GM23338 (cell line): ENCODE data around the gene ACADVL. TPM values are rescaled to one million over a fixed set of nuclear protein-coding genes. Genes with fewer than 3 reads are reported as not detected.

Source experiments
- ATAC-seq: fragments of 200-7000 bp; cut with Tn5 transposase; 3 replicates; pipeline ENCODE4 v1.9.1; 2020
- DNase-seq: peaks from one replicate; pipeline ENCODE4 v3.0.0-alpha.2; 2015; ENCODE audit warnings: low spot score
- H2AFZ ChIP-seq: fragments of 200-600 bp; sonication (generic); 2 replicates; pipeline ENCODE4 v1.8.0; 2016; ENCODE audit warnings: antibody characterized with exemption, mild to moderate bottlenecking, moderate library complexity
- H3F3A ChIP-seq: fragments of 200-600 bp; sonication (generic); replicated peaks from 2 replicates; pipeline ENCODE4 v1.8.0; 2017; ENCODE audit warnings: antibody characterized with exemption, mixed run types, low read depth
- H3K27ac ChIP-seq: fragments of 200-600 bp; sonication (generic); 2 replicates; pipeline ENCODE4 v1.6.1; 2016; ENCODE audit warnings: low read depth
- H3K27me3 ChIP-seq: fragments of 200-600 bp; sonication (generic); 2 replicates; pipeline ENCODE4 v1.8.0; 2016; ENCODE audit warnings: mild to moderate bottlenecking, mixed run types, moderate library complexity; ENCODE audit not compliant: insufficient read depth
- H3K36me3 ChIP-seq: fragments of 200-600 bp; sonication (generic); 2 replicates; pipeline ENCODE4 v1.8.0; 2016; ENCODE audit warnings: mild to moderate bottlenecking; ENCODE audit not compliant: insufficient read depth
- H3K4me1 ChIP-seq: fragments of 200-600 bp; sonication (generic); 2 replicates; pipeline ENCODE4 v1.8.0; 2016; ENCODE audit warnings: mild to moderate bottlenecking, moderate library complexity; ENCODE audit not compliant: insufficient read depth
- H3K4me2 ChIP-seq: fragments of 200-600 bp; sonication (generic); 2 replicates; pipeline ENCODE4 v1.7.1; 2017; ENCODE audit warnings: mixed run types
- H3K4me3 ChIP-seq: fragments of 200-600 bp; sonication (generic); 2 replicates; pipeline ENCODE4 v1.6.1; 2016; ENCODE audit warnings: mixed run types
- H3K79me2 ChIP-seq: fragments of 200-600 bp; sonication (generic); replicated peaks from 2 replicates; pipeline ENCODE4 v1.8.0; 2017; ENCODE audit warnings: mild to moderate bottlenecking; ENCODE audit not compliant: insufficient read depth
- H3K9me2 ChIP-seq: fragments of 200-600 bp; sonication (generic); 2 replicates; pipeline ENCODE4 v1.8.0; 2017; ENCODE audit not compliant: insufficient read depth
- H4K20me1 ChIP-seq: fragments of 200-600 bp; sonication (generic); replicated peaks from 2 replicates; pipeline ENCODE4 v1.8.0; 2017; ENCODE audit warnings: mild to moderate bottlenecking; ENCODE audit not compliant: insufficient read depth
- H3K27ac Mint-ChIP-seq: 2 replicates; pipeline ENCODE4 v1.8.0; 2020; ENCODE audit warnings: inconsistent platforms, mild to moderate bottlenecking, moderate library complexity, mixed read lengths
- H3K27me3 Mint-ChIP-seq: 3 replicates; pipeline ENCODE4 v1.8.0; 2022; ENCODE audit warnings: low read depth, mild to moderate bottlenecking, moderate library complexity, mixed read lengths, inconsistent platforms; ENCODE audit not compliant: insufficient read depth, poor library complexity
- H3K36me3 Mint-ChIP-seq: 3 replicates; pipeline ENCODE4 v1.8.0; 2021; ENCODE audit warnings: low read depth, mild to moderate bottlenecking, inconsistent platforms, moderate library complexity, mixed read lengths
- H3K4me1 Mint-ChIP-seq: 3 replicates; pipeline ENCODE4 v1.8.0; 2020; ENCODE audit warnings: mild to moderate bottlenecking, inconsistent platforms, mixed read lengths
- H3K4me3 Mint-ChIP-seq: 3 replicates; pipeline ENCODE4 v1.8.0; 2021; ENCODE audit warnings: moderate library complexity, mild to moderate bottlenecking, inconsistent platforms, mixed read lengths
- H3K9me3 Mint-ChIP-seq: 3 replicates; pipeline ENCODE4 v1.8.0; 2020; ENCODE audit warnings: moderate library complexity, mild to moderate bottlenecking, inconsistent platforms, mixed read lengths
- CREB1 ChIP-seq: fragments of 250-450 bp; sonication (Bioruptor Pico); IDR thresholded peaks from 2 replicates; pipeline ENCODE4 v1.5.0; 2020; ENCODE audit warnings: low read depth, mild to moderate bottlenecking, moderate library complexity
- EZH2 ChIP-seq: fragments of 200-600 bp; sonication (generic); IDR thresholded peaks from one replicate; pipeline ENCODE4 v1.8.0; 2017; ENCODE audit warnings: antibody characterized with exemption, mild to moderate bottlenecking, low read depth; ENCODE audit not compliant: unreplicated experiment
- EZH2phosphoT487 ChIP-seq: fragments of 200-600 bp; sonication (generic); IDR thresholded peaks from one replicate; pipeline ENCODE4 v1.8.1; 2018; ENCODE audit warnings: antibody characterized with exemption; ENCODE audit not compliant: unreplicated experiment
- JUNB ChIP-seq: IDR thresholded peaks from one replicate; pipeline ENCODE4 v1.6.1; 2016; ENCODE audit warnings: antibody characterized with exemption; ENCODE audit not compliant: unreplicated experiment
- NANOG ChIP-seq: IDR thresholded peaks from 2 replicates; pipeline ENCODE4 v1.6.1; 2016; ENCODE audit warnings: antibody characterized with exemption, borderline replicate concordance
- STAT1 ChIP-seq: IDR thresholded peaks from one replicate; pipeline ENCODE4 v1.6.1; 2016; ENCODE audit warnings: antibody characterized with exemption; ENCODE audit not compliant: unreplicated experiment
- ZNF331 ChIP-seq: fragments of 250-450 bp; sonication (Bioruptor Pico); IDR thresholded peaks from 2 replicates; pipeline ENCODE4 v1.5.0; 2020; ENCODE audit warnings: low read depth, mild to moderate bottlenecking, moderate library complexity
- polyA plus RNA-seq: library from polyadenylated mRNA; unstranded; fragments of >200 nt; fragmentation: Nextera tagmentation; extraction: Ambion mirVana; gene quantifications from 2 replicates; pipeline ENCODE4 v1.2.1, GENCODE V29; 2016
- total RNA-seq: library from RNA; depleted of rRNA; stranded (reverse); fragments of >200 nt; shearing (Covaris generic); gene quantifications from 2 replicates; pipeline ENCODE4 v1.2.3, GENCODE V29; 2014
- TF ChIP-seq, protein P1 (sequence below), 2 experiments: fragments of 200-600 bp in 1 of 2; sonication (generic) in 1 of 2; conservative IDR thresholded peaks; 2 replicates each; pipeline versions ENCODE4 v1.5.1 to v1.6.1; 2016 to 2017; ENCODE audit warnings: antibody characterized with exemption in 2 of 2, low read depth in 2 of 2, mild to moderate bottlenecking in 2 of 2, moderate library complexity in 1 of 2
- TF ChIP-seq, protein P2 (sequence below): IDR thresholded peaks from 2 replicates; pipeline ENCODE4 v1.6.1; 2016; ENCODE audit warnings: antibody characterized with exemption
- TF ChIP-seq, protein P3 (sequence below): fragments of 250-450 bp; sonication (Bioruptor Pico); IDR thresholded peaks from 2 replicates; pipeline ENCODE4 v1.5.0; 2020; ENCODE audit warnings: mild to moderate bottlenecking, moderate library complexity

The ACADVL gene
- total and polyA plus RNA-seq, 2 experiments from 2014 or later, result 152 to 156 TPM

DNA sequence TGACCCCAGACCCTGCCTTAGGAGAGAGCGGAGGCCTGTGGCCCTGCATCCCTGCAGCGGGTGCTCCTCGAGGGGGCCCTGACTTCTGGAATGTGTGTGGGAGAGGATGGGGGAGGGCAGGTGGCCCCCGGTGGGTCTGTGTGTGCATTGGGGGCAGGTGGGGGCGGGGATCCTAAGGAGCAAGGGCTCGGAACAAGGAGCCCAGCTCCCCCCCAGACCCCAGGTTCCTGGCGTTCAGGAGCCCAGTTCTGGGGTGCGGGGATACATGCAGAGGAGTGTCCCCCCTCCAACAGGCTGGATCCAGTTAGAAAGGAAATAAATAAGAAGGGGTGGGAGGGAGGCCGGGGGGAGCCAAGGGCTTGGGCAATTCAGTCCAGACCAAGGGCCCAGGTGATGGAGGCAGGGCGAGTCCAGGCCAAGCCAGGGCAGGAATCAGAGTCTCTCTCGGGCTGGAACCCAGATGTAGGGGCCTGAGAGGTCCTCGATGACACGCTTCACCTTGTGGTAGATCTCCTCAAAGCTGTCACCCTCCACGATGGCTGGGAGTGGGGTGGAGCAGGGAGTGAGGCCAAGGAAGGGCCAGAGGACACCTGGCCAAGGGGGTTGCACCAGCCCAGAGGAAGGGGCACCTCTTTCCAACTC, 29.3 kb upstream of the ACADVL start:
- no peaks in the 10 kb centered on the region; the same call in 1 of the 2 replicates for H3K36me3 ChIP-seq
- Mint-ChIP-seq H3K27ac (no peak overlapping the region), H3K36me3 (peaks cover 45% of the 10 kb centered on the region)

DNA sequence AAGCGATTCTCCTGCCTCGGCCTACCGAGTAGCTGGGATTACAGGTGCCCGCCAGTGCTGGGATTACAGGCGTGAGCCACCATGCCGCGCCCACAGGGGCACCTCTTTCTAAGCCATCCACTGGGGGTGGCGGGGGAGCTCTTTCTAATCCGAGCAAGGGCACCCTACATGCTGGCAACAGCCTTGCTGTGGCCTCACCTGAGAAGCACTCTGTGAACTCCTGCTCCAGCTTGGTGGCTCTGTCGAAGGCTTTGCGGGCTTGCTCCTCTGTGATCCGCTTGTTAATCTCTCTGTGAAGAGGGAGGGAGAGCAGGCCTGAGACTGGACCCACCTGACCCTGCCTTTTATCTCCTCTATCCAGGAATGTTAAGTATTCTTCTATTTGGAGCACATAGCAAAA, 28.7 kb upstream of the ACADVL start:
- no peak overlapping the region for H3K4me3 ChIP-seq
- H3K4me1 Mint-ChIP-seq, result peaks cover 2% of the 10 kb centered on the region; the same call in 2 of the 3 replicates
- no peak overlapping the region for H2AFZ ChIP-seq
- DNase-seq, result no peak
- no peak overlapping the region for H3K4me2 ChIP-seq
- no peaks in the 10 kb centered on the region for H3K9me3 Mint-ChIP-seq
- 0 out of 2 replicates have a peak, but pooled peaks cover 5% of the 10 kb centered on the region for H3F3A ChIP-seq
- H3K9me2 ChIP-seq, result no peaks in the 10 kb centered on the region
- H4K20me1 ChIP-seq, result peaks cover 7% of the 10 kb centered on the region
- no peaks in the 10 kb centered on the region for H3K27me3 ChIP-seq
- no peak overlapping the region for H3K27ac Mint-ChIP-seq
- peaks cover 52% of the 10 kb centered on the region for H3K36me3 Mint-ChIP-seq
- H3K4me1 ChIP-seq, result no peaks in the 10 kb centered on the region; the same call in 1 of the 2 replicates
- H3K4me3 Mint-ChIP-seq, result no peak overlapping the region; the same call in 2 of the 3 replicates
- H3K79me2 ChIP-seq, result no peaks in the 10 kb centered on the region
- no peak overlapping the region for H3K27ac ChIP-seq
- peaks cover 11% of the 10 kb centered on the region for H3K27me3 Mint-ChIP-seq
- ATAC-seq, result no peak
- no peaks in the 10 kb centered on the region; the same call in 1 of the 2 replicates for H3K36me3 ChIP-seq
- TF ChIP-seq, protein P1, sequence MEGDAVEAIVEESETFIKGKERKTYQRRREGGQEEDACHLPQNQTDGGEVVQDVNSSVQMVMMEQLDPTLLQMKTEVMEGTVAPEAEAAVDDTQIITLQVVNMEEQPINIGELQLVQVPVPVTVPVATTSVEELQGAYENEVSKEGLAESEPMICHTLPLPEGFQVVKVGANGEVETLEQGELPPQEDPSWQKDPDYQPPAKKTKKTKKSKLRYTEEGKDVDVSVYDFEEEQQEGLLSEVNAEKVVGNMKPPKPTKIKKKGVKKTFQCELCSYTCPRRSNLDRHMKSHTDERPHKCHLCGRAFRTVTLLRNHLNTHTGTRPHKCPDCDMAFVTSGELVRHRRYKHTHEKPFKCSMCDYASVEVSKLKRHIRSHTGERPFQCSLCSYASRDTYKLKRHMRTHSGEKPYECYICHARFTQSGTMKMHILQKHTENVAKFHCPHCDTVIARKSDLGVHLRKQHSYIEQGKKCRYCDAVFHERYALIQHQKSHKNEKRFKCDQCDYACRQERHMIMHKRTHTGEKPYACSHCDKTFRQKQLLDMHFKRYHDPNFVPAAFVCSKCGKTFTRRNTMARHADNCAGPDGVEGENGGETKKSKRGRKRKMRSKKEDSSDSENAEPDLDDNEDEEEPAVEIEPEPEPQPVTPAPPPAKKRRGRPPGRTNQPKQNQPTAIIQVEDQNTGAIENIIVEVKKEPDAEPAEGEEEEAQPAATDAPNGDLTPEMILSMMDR (conservative IDR thresholded peaks at IDR 0.05; ENCODE audit: low read depth in 2 of 2), result no peak
- no peak for TF ChIP-seq JUNB
- TF ChIP-seq EZH2, result no peak
- TF ChIP-seq STAT1, result no peak
- TF ChIP-seq, protein P2, sequence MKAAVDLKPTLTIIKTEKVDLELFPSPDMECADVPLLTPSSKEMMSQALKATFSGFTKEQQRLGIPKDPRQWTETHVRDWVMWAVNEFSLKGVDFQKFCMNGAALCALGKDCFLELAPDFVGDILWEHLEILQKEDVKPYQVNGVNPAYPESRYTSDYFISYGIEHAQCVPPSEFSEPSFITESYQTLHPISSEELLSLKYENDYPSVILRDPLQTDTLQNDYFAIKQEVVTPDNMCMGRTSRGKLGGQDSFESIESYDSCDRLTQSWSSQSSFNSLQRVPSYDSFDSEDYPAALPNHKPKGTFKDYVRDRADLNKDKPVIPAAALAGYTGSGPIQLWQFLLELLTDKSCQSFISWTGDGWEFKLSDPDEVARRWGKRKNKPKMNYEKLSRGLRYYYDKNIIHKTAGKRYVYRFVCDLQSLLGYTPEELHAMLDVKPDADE, result no peak
- no peak for TF ChIP-seq EZH2phosphoT487
- TF ChIP-seq, protein P3, sequence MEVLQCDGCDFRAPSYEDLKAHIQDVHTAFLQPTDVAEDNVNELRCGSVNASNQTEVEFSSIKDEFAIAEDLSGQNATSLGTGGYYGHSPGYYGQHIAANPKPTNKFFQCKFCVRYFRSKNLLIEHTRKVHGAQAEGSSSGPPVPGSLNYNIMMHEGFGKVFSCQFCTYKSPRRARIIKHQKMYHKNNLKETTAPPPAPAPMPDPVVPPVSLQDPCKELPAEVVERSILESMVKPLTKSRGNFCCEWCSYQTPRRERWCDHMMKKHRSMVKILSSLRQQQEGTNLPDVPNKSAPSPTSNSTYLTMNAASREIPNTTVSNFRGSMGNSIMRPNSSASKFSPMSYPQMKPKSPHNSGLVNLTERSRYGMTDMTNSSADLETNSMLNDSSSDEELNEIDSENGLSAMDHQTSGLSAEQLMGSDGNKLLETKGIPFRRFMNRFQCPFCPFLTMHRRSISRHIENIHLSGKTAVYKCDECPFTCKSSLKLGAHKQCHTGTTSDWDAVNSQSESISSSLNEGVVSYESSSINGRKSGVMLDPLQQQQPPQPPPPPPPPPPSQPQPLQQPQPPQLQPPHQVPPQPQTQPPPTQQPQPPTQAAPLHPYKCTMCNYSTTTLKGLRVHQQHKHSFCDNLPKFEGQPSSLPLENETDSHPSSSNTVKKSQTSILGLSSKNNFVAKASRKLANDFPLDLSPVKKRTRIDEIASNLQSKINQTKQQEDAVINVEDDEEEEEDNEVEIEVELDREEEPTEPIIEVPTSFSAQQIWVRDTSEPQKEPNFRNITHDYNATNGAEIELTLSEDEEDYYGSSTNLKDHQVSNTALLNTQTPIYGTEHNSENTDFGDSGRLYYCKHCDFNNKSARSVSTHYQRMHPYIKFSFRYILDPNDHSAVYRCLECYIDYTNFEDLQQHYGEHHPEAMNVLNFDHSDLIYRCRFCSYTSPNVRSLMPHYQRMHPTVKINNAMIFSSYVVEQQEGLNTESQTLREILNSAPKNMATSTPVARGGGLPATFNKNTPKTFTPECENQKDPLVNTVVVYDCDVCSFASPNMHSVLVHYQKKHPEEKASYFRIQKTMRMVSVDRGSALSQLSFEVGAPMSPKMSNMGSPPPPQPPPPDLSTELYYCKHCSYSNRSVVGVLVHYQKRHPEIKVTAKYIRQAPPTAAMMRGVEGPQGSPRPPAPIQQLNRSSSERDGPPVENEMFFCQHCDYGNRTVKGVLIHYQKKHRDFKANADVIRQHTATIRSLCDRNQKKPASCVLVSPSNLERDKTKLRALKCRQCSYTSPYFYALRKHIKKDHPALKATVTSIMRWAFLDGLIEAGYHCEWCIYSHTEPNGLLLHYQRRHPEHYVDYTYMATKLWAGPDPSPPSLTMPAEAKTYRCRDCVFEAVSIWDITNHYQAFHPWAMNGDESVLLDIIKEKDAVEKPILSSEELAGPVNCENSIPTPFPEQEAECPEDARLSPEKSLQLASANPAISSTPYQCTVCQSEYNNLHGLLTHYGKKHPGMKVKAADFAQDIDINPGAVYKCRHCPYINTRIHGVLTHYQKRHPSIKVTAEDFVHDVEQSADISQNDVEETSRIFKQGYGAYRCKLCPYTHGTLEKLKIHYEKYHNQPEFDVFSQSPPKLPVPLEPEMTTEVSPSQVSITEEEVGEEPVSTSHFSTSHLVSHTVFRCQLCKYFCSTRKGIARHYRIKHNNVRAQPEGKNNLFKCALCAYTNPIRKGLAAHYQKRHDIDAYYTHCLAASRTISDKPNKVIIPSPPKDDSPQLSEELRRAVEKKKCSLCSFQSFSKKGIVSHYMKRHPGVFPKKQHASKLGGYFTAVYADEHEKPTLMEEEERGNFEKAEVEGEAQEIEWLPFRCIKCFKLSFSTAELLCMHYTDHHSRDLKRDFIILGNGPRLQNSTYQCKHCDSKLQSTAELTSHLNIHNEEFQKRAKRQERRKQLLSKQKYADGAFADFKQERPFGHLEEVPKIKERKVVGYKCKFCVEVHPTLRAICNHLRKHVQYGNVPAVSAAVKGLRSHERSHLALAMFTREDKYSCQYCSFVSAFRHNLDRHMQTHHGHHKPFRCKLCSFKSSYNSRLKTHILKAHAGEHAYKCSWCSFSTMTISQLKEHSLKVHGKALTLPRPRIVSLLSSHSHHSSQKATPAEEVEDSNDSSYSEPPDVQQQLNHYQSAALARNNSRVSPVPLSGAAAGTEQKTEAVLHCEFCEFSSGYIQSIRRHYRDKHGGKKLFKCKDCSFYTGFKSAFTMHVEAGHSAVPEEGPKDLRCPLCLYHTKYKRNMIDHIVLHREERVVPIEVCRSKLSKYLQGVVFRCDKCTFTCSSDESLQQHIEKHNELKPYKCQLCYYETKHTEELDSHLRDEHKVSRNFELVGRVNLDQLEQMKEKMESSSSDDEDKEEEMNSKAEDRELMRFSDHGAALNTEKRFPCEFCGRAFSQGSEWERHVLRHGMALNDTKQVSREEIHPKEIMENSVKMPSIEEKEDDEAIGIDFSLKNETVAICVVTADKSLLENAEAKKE, result no peak
- TF ChIP-seq CREB1, result no peak

More for the DNA sequence above, 29.3 kb upstream of the ACADVL start:
- DNase-seq (no peak), ATAC-seq (no peak)
- H3K27ac ChIP-seq, result no peak overlapping the region
- H3K4me2 ChIP-seq, result no peak overlapping the region
- H3K4me1 Mint-ChIP-seq, result peaks cover 2% of the 10 kb centered on the region; the same call in 2 of the 3 replicates
- H3K27me3 Mint-ChIP-seq, result peaks cover 14% of the 10 kb centered on the region
- no peak overlapping the region for H3K4me3 ChIP-seq
- H3K4me3 Mint-ChIP-seq, result no peak overlapping the region
- TF ChIP-seq, protein P2, result no peak
- no peak for TF ChIP-seq ZNF331
- no peak for TF ChIP-seq CREB1
- no peak for TF ChIP-seq NANOG
- TF ChIP-seq EZH2, result no peak
- no peak for TF ChIP-seq EZH2phosphoT487
- no peaks in the 10 kb centered on the region for H3K9me3 Mint-ChIP-seq
- H3K4me1 ChIP-seq, result no peaks in the 10 kb centered on the region; the same call in 1 of the 2 replicates
- H3F3A ChIP-seq, result 0 out of 2 replicates have a peak, but pooled peaks cover 5% of the 10 kb centered on the region
- no peak overlapping the region for H2AFZ ChIP-seq
- H3K79me2 ChIP-seq, result no peaks in the 10 kb centered on the region
- no peaks in the 10 kb centered on the region for H3K9me2 ChIP-seq
- H4K20me1 ChIP-seq, result peaks cover 7% of the 10 kb centered on the region
- H3K27me3 ChIP-seq, result no peaks in the 10 kb centered on the region
